ENCODE measurements around the gene TMEM201. TPM values are rescaled to one million over a fixed set of nuclear protein-coding genes. Genes with fewer than 3 reads are reported as not detected.

TMEM201 gene
- total RNA-seq, 1 donor from 2014 or later: 12.0 TPM

DNA sequence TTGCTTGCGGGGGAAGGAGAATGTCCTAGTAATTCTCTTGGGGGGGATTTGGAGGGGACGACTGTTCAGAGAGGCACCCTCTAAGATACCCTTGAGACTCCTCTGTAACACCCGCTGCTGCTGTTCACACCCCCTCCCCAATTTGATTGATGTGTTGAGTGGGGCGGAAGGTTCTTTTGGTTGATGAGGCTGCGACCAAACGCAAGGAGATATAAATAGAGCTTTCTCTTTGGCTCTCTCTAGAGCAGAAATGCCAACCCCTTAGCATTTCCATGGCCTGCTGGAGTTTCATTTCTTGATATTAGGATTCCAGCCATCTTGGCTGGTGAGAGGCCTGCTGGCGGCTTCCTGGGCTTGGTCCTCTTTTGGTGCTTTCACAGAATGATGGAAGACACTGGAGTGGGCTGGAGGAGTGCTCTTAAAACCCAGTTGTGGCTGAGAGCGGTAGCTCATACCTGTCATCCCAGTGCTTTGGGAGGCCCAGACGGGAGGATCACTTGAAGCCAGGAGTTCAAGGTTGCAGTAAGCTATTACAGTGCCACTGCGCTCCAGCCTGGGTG is 64.9 kb downstream of the TMEM201 start:
- Histone ChIP-seq H3K4me3 (no peak overlapping the region), H3K36me3 (no peaks in the 10 kb centered on the region), H3K4me1 (peaks cover 8% of the 10 kb centered on the region), H3K27ac (no peak overlapping the region), H3K9me3 (no peaks in the 10 kb centered on the region), H3K27me3 (no peaks in the 10 kb centered on the region)
- no peak for DNase-seq (ENCODE audit: extremely low spot score in 2 of 2)
- intact Hi-C loops (cut with DNase I): no loop called here
- TF ChIP-seq, protein P1, sequence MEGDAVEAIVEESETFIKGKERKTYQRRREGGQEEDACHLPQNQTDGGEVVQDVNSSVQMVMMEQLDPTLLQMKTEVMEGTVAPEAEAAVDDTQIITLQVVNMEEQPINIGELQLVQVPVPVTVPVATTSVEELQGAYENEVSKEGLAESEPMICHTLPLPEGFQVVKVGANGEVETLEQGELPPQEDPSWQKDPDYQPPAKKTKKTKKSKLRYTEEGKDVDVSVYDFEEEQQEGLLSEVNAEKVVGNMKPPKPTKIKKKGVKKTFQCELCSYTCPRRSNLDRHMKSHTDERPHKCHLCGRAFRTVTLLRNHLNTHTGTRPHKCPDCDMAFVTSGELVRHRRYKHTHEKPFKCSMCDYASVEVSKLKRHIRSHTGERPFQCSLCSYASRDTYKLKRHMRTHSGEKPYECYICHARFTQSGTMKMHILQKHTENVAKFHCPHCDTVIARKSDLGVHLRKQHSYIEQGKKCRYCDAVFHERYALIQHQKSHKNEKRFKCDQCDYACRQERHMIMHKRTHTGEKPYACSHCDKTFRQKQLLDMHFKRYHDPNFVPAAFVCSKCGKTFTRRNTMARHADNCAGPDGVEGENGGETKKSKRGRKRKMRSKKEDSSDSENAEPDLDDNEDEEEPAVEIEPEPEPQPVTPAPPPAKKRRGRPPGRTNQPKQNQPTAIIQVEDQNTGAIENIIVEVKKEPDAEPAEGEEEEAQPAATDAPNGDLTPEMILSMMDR (IDR thresholded peaks at IDR 0.05): no peak
- TF ChIP-seq POLR2AphosphoS5 (IDR thresholded peaks at IDR 0.05; ENCODE audit: insufficient read depth in 1 of 2, low read depth in 1 of 2): no peak
- TF ChIP-seq POLR2A (IDR thresholded peaks at IDR 0.05): no peak

DNA sequence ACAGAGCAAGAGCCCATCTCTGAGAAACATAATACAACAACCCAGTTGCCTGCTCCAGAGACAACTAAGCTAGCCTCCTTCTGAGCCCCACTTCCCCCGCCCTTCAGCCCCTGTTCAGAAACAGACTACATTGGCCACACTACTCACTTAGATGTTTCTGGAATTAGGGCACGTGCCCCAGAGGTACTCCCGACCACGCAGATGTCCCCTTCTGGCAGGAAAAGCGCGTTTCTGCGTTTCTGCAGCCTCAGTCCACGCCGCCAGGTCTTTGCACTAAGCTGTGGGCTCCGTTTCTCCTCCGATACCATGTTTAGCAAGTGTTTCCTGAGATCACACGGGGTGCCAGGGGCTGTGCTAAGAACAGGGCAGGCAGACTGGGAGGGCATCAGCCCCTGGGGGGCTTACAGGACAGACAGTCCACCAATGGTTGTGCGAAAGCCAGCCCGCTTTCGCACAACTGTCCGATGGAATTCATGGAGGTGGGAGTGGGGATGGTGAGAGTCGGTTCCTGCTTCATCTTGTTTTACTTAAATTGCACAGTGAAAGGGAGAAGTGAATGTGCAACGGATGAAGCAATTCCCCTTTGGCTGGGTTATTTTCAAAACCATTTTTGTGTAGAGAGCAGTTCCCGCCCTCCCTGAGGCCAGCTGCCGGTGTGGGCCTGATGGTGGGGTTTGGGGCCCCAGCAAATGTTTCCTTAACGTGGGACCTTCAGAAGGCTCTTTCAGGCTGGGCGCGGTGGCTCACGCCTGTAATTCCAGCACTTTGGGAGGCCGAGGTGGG is 65.5 kb downstream of the TMEM201 start:
- TF ChIP-seq POLR2AphosphoS5 (IDR thresholded peaks at IDR 0.05; ENCODE audit: insufficient read depth in 1 of 2, low read depth in 1 of 2): no peak
- no peak for TF ChIP-seq POLR2A (IDR thresholded peaks at IDR 0.05)
- H3K27ac ChIP-seq: no peak overlapping the region
- H3K4me3 ChIP-seq: no peak overlapping the region
- H3K27me3 ChIP-seq: no peaks in the 10 kb centered on the region
- intact Hi-C loops (cut with DNase I): no loop called here
- H3K4me1 ChIP-seq: peaks cover 11% of the 10 kb centered on the region
- no peaks in the 10 kb centered on the region for H3K9me3 ChIP-seq
- DNase-seq (ENCODE audit: extremely low spot score in 2 of 2): no peak
- H3K36me3 ChIP-seq: no peaks in the 10 kb centered on the region

DNA sequence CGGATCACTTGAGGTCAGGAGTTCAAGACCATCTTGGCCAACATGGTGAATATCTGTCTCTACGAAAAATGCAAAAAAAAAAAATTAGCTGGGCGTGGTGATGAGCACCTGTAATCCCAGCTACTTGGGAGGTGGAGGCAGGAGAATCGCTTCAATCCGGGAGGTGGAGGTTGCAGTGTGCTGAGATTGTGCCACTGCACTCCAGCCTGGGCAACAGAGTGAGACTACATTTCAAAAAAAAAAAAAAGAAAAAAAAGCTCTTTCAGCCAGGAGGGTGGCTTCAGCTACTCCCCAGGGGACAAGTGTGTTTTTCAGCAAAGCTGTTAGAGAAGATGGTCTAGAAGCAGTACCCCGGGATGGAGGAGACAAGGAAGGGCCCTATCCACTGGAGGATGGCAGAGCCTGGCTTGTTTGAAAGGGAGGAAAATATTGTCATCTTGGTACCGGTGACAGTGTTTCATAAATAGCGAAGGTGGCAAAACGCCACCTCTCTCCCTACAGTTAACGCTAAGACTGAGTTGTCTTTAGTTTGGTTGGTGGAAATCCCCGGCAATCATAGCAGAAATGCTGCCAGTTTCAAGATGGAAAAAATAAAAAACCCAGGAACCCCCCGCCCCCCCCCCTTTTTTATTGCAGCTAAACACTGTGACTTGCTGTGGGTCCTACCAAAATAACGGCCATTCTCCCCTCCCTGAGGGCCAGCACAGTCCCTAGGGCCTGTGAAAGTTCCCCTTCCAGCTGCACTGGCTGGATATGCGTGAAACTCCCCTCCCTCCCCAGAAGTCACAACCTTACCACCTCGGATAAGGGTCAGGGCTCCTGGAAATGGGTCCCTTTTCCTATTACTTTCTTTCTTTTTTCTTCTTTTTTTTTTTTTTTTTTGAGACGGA is 66.4 kb downstream of the TMEM201 start:
- no peak overlapping the region for H3K27ac ChIP-seq
- H3K9me3 ChIP-seq: no peaks in the 10 kb centered on the region
- intact Hi-C loops (cut with DNase I): no loop called here
- H3K4me1 ChIP-seq: peaks cover 17% of the 10 kb centered on the region
- H3K36me3 ChIP-seq: no peaks in the 10 kb centered on the region
- no peaks in the 10 kb centered on the region for H3K27me3 ChIP-seq
- no peak overlapping the region for H3K4me3 ChIP-seq
- TF ChIP-seq POLR2AphosphoS5 (IDR thresholded peaks at IDR 0.05; ENCODE audit: insufficient read depth in 1 of 2, low read depth in 1 of 2) (no peak), POLR2A (IDR thresholded peaks at IDR 0.05) (no peak)
- no peak for DNase-seq (ENCODE audit: extremely low spot score in 2 of 2)

DNA sequence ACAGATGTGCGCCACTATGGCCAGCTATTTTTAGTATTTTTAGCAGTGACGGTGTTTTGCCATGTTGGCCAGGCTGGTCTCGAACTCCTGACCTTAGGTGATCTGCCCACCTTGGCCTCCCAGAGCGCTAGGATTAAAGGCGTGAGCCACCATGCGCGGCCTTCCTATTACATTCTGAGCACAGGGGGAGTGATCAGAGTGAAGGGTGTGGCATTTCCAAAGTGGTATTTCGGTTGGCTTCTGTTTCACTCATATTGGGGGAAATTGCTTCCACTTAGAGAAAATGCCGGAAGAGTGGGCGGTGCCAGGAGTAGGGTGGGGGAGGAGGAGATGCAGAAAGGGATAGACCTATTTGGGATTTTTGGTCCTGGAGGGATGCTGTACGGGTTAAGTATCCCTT is 67.1 kb downstream of the TMEM201 start:
- intact Hi-C loops (cut with DNase I): no loop called here
- DNase-seq (ENCODE audit: extremely low spot score in 2 of 2): no peak
- Histone ChIP-seq H3K9me3 (no peaks in the 10 kb centered on the region), H3K27ac (no peak overlapping the region), H3K27me3 (no peaks in the 10 kb centered on the region), H3K36me3 (no peaks in the 10 kb centered on the region), H3K4me1 (peaks cover 17% of the 10 kb centered on the region), H3K4me3 (no peak overlapping the region)
- TF ChIP-seq POLR2AphosphoS5 (IDR thresholded peaks at IDR 0.05; ENCODE audit: insufficient read depth in 1 of 2, low read depth in 1 of 2) (no peak), POLR2A (IDR thresholded peaks at IDR 0.05) (no peak)

DNA sequence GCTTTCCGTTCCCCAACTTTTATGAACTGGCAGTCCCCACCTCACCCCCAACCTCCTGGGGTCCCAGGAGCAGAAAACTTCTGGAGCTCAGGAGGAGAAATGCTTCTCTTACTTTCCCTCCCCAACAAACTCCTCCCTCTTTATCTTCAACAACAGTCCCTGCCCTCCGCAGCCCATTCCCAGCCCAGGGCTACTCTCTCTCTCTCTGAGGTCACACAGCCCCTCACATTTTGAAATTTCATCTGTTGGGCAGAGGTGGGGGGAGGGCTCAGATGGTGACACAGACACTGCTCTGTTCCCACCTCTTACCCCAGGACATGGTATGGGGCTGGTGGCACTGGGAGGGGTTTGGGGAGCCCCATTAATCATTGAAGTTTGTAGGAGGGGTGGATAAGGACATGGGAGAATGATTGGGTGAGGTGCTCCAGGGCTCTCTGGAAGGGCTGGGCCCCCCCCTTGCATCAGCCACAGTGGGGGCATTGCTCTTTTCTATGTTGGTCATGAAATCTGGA is 68.9 kb downstream of the TMEM201 start:
- Histone ChIP-seq H3K27me3 (no peaks in the 10 kb centered on the region), H3K36me3 (no peaks in the 10 kb centered on the region), H3K9me3 (no peaks in the 10 kb centered on the region), H3K4me1 (peaks cover 12% of the 10 kb centered on the region), H3K4me3 (no peak overlapping the region), H3K27ac (no peak overlapping the region)
- DNase-seq (ENCODE audit: extremely low spot score in 2 of 2): no peak
- TF ChIP-seq POLR2AphosphoS5 (IDR thresholded peaks at IDR 0.05; ENCODE audit: insufficient read depth in 1 of 2, low read depth in 1 of 2) (no peak), POLR2A (IDR thresholded peaks at IDR 0.05) (no peak)
- TF ChIP-seq, protein P1 (IDR thresholded peaks at IDR 0.05): no peak
- intact Hi-C loops (cut with DNase I): no loop called here

DNA sequence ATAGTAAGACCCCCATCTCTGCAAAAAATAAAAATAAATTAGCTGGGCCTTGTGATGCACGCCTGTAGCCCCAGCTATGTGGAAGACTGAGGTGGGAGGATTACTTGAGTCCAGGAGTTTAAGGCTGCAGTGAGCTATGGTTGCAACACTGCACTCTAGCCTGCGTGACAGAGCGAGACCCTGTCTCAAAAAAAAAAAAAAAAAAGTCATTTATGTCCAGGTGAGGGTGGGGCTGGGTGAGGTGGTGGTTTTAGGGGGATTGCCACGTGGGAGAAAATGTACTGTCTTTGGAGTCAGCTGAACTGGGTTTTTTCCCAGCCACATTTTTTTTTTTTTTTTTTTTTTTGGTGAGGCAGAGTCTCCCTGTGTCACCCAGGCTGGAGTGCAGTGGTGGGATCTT is 69.5 kb downstream of the TMEM201 start:
- Histone ChIP-seq H3K4me3 (no peak overlapping the region), H3K4me1 (peaks cover 9% of the 10 kb centered on the region), H3K27ac (no peak overlapping the region), H3K27me3 (no peaks in the 10 kb centered on the region), H3K9me3 (no peaks in the 10 kb centered on the region), H3K36me3 (no peaks in the 10 kb centered on the region)
- DNase-seq (ENCODE audit: extremely low spot score in 2 of 2): no peak
- no peak for TF ChIP-seq POLR2A (IDR thresholded peaks at IDR 0.05)
- TF ChIP-seq, protein P1 (IDR thresholded peaks at IDR 0.05): no peak
- TF ChIP-seq POLR2AphosphoS5 (IDR thresholded peaks at IDR 0.05; ENCODE audit: insufficient read depth in 1 of 2, low read depth in 1 of 2): no peak
- intact Hi-C loops (cut with DNase I): no loop called here
